ENCODE measurements around the gene KCND2.

Gene KCND2

GRCh38 chr7:120402801-120403200, 129.8 kb downstream of the KCND2 start:
- TF ChIP-seq CTCF (IDR thresholded peaks at IDR 0.05; ENCODE audit: insufficient read depth, missing control alignments) = no peak
- FAIRE-seq = no peak

GRCh38 chr7:120404042-120404441, 131.1 kb downstream of the KCND2 start:
- no peak for TF ChIP-seq CTCF (IDR thresholded peaks at IDR 0.05; ENCODE audit: insufficient read depth, missing control alignments)
- DNase-seq (ENCODE audit: insufficient read length, low spot score) (no peak), FAIRE-seq (no peak)

More at GRCh38 chr7:120402801-120403200, 129.8 kb downstream of the KCND2 start:
- no peak for DNase-seq (ENCODE audit: insufficient read length, low spot score)

GRCh38 chr7:120405652-120406051, 132.7 kb downstream of the KCND2 start:
- DNase-seq (ENCODE audit: insufficient read length, low spot score) = no peak
- no peak for TF ChIP-seq CTCF (IDR thresholded peaks at IDR 0.05; ENCODE audit: insufficient read depth, missing control alignments)
- no peak for FAIRE-seq

GRCh38 chr7:120407010-120407409, 134.0 kb downstream of the KCND2 start:
- FAIRE-seq (no peak), DNase-seq (ENCODE audit: insufficient read length, low spot score) (no peak)
- no peak for TF ChIP-seq CTCF (IDR thresholded peaks at IDR 0.05; ENCODE audit: insufficient read depth, missing control alignments)

GRCh38 chr7:120412139-120413050, 139.4 kb downstream of the KCND2 start:
- FAIRE-seq (no peak), DNase-seq (ENCODE audit: insufficient read length, low spot score) (no peak)
- no peak for TF ChIP-seq CTCF (IDR thresholded peaks at IDR 0.05; ENCODE audit: insufficient read depth, missing control alignments)

- DNase-seq (ENCODE audit: insufficient read length, low spot score) = no peak
- FAIRE-seq = no peak
- TF ChIP-seq CTCF (IDR thresholded peaks at IDR 0.05; ENCODE audit: insufficient read depth, missing control alignments) = no peak
Observed at GRCh38 chr7:120413164-120413563, 140.2 kb downstream of the KCND2 start.
